Caco-2 (cell line): ENCODE measurements around the gene HIVEP1. TPM values are rescaled to one million over a fixed set of nuclear protein-coding genes. Genes with fewer than 3 reads are reported as not detected.
"Not testable (repeated sequence)": the region's sequence is repeated elsewhere in the genome, so short reads cannot be mapped to it uniquely, and the experiment has no call there.

Source experiments
- BruUV-seq: library from RNA; stranded (reverse); fragments of 400-500 nt; replicated peaks from 2 replicates; lab custom pipeline; 2021; lab: Mats Ljungman, UMichigan
- CTCF ChIA-PET: fragments of 300-600 bp; sonication (Branson Sonifier 250); formaldehyde crosslinking; loops from one replicate; lab custom pipeline; 2022; ENCODE audit warnings: antibody characterized with exemption; lab: Charles Lee
- POLR2A ChIA-PET: fragments of 300-600 bp; sonication (Branson Sonifier 250); formaldehyde crosslinking; loops from one replicate; lab custom pipeline; 2022; ENCODE audit warnings: antibody characterized with exemption; lab: Charles Lee
- DNase-seq, 2 experiments: peaks; one replicate each; pipeline versions ENCODE4 v3.0.0 to v3.0.0-alpha.2; 2020 to 2022
- H3K27me3 ChIP-seq: replicated peaks from 2 replicates; pipeline ENCODE4 v1.6.0; 2011; ENCODE audit warnings: low read length; ENCODE audit not compliant: control insufficient read depth, insufficient read depth
- H3K36me3 ChIP-seq: 2 replicates; pipeline ENCODE4 v1.5.1; 2011; ENCODE audit warnings: low read length; ENCODE audit not compliant: control insufficient read depth, insufficient read depth
- H3K4me1 ChIP-seq: fragments of 250-450 bp; sonication (Bioruptor Pico); 2 replicates; pipeline ENCODE4 v1.5.1; 2020; ENCODE audit warnings: mild to moderate bottlenecking
- H3K4me3 ChIP-seq: 2 replicates; pipeline ENCODE4 v1.5.1; 2011; ENCODE audit warnings: low read depth, mild to moderate bottlenecking, control low read depth, low read length
- H3K9me3 ChIP-seq: fragments of 250-450 bp; sonication (Bioruptor Pico); 2 replicates; pipeline ENCODE4 v1.5.1; 2020; ENCODE audit warnings: mild to moderate bottlenecking, moderate library complexity
- H3K27ac Mint-ChIP-seq: one replicate; pipeline ENCODE4 v1.8.0; 2022; ENCODE audit warnings: mixed read lengths; ENCODE audit not compliant: unreplicated experiment
- H3K27me3 Mint-ChIP-seq: one replicate; pipeline ENCODE4 v1.8.0; 2022; ENCODE audit warnings: mixed read lengths; ENCODE audit not compliant: insufficient read depth, unreplicated experiment
- H3K36me3 Mint-ChIP-seq: one replicate; pipeline ENCODE4 v1.8.0; 2022; ENCODE audit warnings: mild to moderate bottlenecking, mixed read lengths; ENCODE audit not compliant: insufficient read depth, unreplicated experiment
- H3K4me1 Mint-ChIP-seq: one replicate; pipeline ENCODE4 v1.8.0; 2022; ENCODE audit warnings: low read depth, mixed read lengths; ENCODE audit not compliant: unreplicated experiment
- H3K4me3 Mint-ChIP-seq: one replicate; pipeline ENCODE4 v1.8.0; 2022; ENCODE audit warnings: mild to moderate bottlenecking, moderate library complexity, mixed read lengths; ENCODE audit not compliant: unreplicated experiment
- H3K9me3 Mint-ChIP-seq: one replicate; pipeline ENCODE4 v1.8.0; 2022; ENCODE audit warnings: mixed read lengths; ENCODE audit not compliant: unreplicated experiment
- CTCF ChIP-seq, 2 experiments: fragments of 200-600 bp in 1 of 2; IDR thresholded peaks; 1 replicate in 1 of 2; 2 replicates in 1 of 2; pipeline versions ENCODE4 v1.5.1 to v1.8.0; 2011 to 2022; ENCODE audit warnings: antibody characterized with exemption in 1 of 2, control low read depth in 1 of 2, inconsistent platforms in 1 of 2, low read depth in 1 of 2, low read length in 1 of 2, mild to moderate bottlenecking in 1 of 2, moderate library complexity in 1 of 2; ENCODE audit not compliant: insufficient read depth in 1 of 2, severe bottlenecking in 1 of 2, unreplicated experiment in 1 of 2
- intact Hi-C: fragments of 100-400 bp; cut with micrococcal nuclease; formaldehyde crosslinking; loops from one replicate; pipeline ENCODE4 v1.10.0; 2022; ENCODE audit not compliant: unreplicated experiment
- total RNA-seq: library from RNA; stranded (reverse); gene quantifications from 2 replicates; pipeline ENCODE4 v1.2.3, GENCODE V29; 2022

HIVEP1 gene
- total RNA-seq, 1 experiment from 2014 or later: 22.8 TPM

GRCh38 chr6:12173661-12174060 lies 161.5 kb downstream of the HIVEP1 start:
- H3K4me1 ChIP-seq: no peaks in the 10 kb centered on the region
- DNase-seq: no peak
- H3K27me3 ChIP-seq: no peaks in the 10 kb centered on the region
- POLR2A ChIA-PET: no interaction called here
- CTCF ChIA-PET: no interaction called here
- no peak for TF ChIP-seq CTCF (IDR thresholded peaks at IDR 0.05; ENCODE audit: insufficient read depth in 1 of 2, low read depth in 1 of 2, low read length in 1 of 2, severe bottlenecking in 1 of 2, unreplicated experiment in 1 of 2)
- H3K4me3 ChIP-seq: no peak overlapping the region
- H3K9me3 ChIP-seq: no peaks in the 10 kb centered on the region
- H3K27ac Mint-ChIP-seq: no peak overlapping the region
- no peaks in the 10 kb centered on the region for H3K4me1 Mint-ChIP-seq
- H3K9me3 Mint-ChIP-seq: no peaks in the 10 kb centered on the region
- BruUV-seq: no TSS peak
- intact Hi-C loops: no loop called here
- H3K27me3 Mint-ChIP-seq: no peaks in the 10 kb centered on the region
- H3K36me3 ChIP-seq: no peaks in the 10 kb centered on the region
- no peaks in the 10 kb centered on the region for H3K36me3 Mint-ChIP-seq
- H3K4me3 Mint-ChIP-seq: no peak overlapping the region

DNA sequence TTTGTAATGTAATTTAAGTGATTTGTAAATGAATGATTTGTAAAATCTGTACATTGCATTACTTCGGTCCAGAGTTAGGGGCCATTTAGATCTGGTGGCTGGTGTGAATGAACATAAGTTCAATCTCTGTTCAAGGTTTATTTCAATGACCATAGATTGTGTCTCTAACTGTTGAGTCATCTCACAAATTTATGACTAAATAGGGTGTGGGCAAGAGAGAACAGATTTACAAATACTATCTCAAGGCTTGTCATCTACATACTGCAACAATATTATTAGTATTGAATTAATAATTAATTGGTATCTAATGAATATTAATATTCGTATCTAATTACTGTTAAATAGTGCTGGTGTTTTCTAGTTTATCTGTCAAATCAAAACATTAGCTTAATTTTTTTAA lies 162.8 kb downstream of the HIVEP1 start:
- Histone ChIP-seq H3K27me3 (no peaks in the 10 kb centered on the region), H3K36me3 (no peaks in the 10 kb centered on the region), H3K9me3 (no peaks in the 10 kb centered on the region), H3K4me3 (no peak overlapping the region), H3K4me1 (no peaks in the 10 kb centered on the region)
- Mint-ChIP-seq H3K9me3 (no peaks in the 10 kb centered on the region), H3K4me3 (no peak overlapping the region), H3K36me3 (no peaks in the 10 kb centered on the region), H3K27ac (no peak overlapping the region), H3K4me1 (no peaks in the 10 kb centered on the region), H3K27me3 (no peaks in the 10 kb centered on the region)
- intact Hi-C loops: no loop called here
- CTCF ChIA-PET: interaction anchor here (0.6 kb wide), 1 partner anchor 519 kb away, joined by 5 read pairs; no protein-coding TSS in a partner anchor
- TF ChIP-seq CTCF (IDR thresholded peaks at IDR 0.05; ENCODE audit: insufficient read depth in 1 of 2, low read depth in 1 of 2, low read length in 1 of 2, severe bottlenecking in 1 of 2, unreplicated experiment in 1 of 2): no peak
- no peak for DNase-seq
- POLR2A ChIA-PET: no interaction called here
- BruUV-seq: no TSS peak

DNA sequence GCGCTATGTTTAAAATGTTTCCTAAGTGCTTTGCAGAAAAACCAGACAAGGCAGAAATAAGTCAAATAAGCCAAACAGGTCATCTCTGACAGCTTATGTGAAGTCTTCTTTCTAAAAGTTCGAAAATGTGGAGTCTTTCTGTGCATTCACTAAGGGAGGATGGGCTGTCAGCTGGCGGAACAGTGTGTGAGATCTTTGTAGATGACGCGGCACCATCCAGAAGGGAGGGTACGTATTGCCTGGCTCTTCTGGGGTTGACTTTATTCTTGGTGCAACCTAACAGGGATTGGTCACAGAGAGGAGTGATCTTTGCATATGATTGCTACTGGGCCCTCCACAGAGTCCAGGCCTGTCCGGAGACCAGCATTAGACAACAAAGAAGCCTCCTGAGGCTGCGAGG lies 163.5 kb downstream of the HIVEP1 start:
- Mint-ChIP-seq H3K4me3 (no peak overlapping the region), H3K27me3 (no peaks in the 10 kb centered on the region), H3K27ac (no peak overlapping the region), H3K9me3 (no peaks in the 10 kb centered on the region), H3K4me1 (no peaks in the 10 kb centered on the region), H3K36me3 (no peaks in the 10 kb centered on the region)
- no peak for TF ChIP-seq CTCF (IDR thresholded peaks at IDR 0.05; ENCODE audit: insufficient read depth in 1 of 2, low read depth in 1 of 2, low read length in 1 of 2, severe bottlenecking in 1 of 2, unreplicated experiment in 1 of 2)
- Histone ChIP-seq H3K36me3 (no peaks in the 10 kb centered on the region), H3K4me3 (no peak overlapping the region), H3K9me3 (no peaks in the 10 kb centered on the region), H3K27me3 (no peaks in the 10 kb centered on the region), H3K4me1 (no peaks in the 10 kb centered on the region)
- POLR2A ChIA-PET: no interaction called here
- CTCF ChIA-PET: interaction anchor here (0.6 kb wide), 1 partner anchor 520 kb away, joined by 5 read pairs; no protein-coding TSS in a partner anchor
- intact Hi-C loops: no loop called here
- no peak for DNase-seq
- BruUV-seq: no TSS peak

DNA sequence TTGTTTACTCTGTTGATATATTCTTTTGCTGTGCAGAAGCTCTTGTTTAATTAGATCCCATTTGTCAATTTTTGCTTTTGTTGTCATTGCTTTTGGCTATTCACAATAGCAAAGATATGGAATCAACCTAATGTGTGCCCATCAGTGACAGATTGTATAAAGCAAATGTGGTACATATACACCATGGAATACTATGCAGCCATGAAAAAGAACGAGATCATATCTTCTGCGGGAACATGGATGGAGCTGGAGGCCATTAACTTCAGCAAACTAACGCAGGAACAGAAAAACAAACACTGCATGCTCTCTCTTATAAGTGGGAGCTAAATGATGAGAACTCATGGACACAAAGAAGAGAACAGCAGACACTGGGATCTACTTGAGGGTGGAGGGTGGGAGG lies 164.7 kb downstream of the HIVEP1 start:
- DNase-seq, H3K27ac Mint-ChIP-seq, H3K9me3 Mint-ChIP-seq, H3K27me3 ChIP-seq, H3K4me3 Mint-ChIP-seq, H3K4me1 Mint-ChIP-seq, H3K27me3 Mint-ChIP-seq, POLR2A ChIA-PET, H3K4me3 ChIP-seq, H3K36me3 ChIP-seq, H3K36me3 Mint-ChIP-seq, intact Hi-C loops, CTCF ChIA-PET, H3K4me1 ChIP-seq, BruUV-seq, H3K9me3 ChIP-seq: not testable (repeated sequence)
